HFF-Myc (cell line): ENCODE results near the gene PARD3B.

Experiments used
- DNase-seq: peaks from one replicate; pipeline ENCODE4 v3.0.0-alpha.2; 2011; ENCODE audit warnings: low read depth; ENCODE audit errors: extremely low read depth
- H3K4me3 ChIP-seq: replicated peaks from 2 replicates; pipeline ENCODE4 v1.5.1; 2011; ENCODE audit warnings: low read depth, mild to moderate bottlenecking, control low read depth, low read length
- TF ChIP-seq, protein P1 (sequence below): IDR thresholded peaks from 2 replicates; pipeline ENCODE4 v1.5.1; 2012; ENCODE audit warnings: mild to moderate bottlenecking, low read depth, low read length, control low read depth; ENCODE audit errors: missing control alignments

Gene PARD3B

DNA sequence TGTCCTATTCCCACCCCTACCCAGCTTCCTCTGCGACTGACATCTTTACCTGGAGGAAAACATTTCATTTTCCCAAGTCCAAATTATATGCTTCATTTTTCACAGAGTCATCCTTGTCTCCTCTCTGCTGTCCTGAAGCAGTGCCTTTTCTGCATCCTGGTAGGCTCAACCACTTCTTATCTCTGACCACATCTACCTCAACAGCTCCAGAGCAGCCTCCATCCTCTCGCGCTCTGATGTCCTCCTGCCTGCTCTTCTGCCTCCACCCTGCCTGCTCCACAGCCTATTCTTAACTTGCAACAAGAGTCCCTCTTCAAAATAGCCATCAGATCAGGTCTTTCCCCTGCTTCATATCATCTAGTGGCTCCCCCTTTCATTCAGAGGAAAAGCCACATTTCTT lies 457.1 kb downstream of the PARD3B start:
- no peak for DNase-seq
- H3K4me3 ChIP-seq, result no peak overlapping the region

GRCh38 chr2:205003288-205003687 lies 458.0 kb downstream of the PARD3B start:
- TF ChIP-seq, protein P1, sequence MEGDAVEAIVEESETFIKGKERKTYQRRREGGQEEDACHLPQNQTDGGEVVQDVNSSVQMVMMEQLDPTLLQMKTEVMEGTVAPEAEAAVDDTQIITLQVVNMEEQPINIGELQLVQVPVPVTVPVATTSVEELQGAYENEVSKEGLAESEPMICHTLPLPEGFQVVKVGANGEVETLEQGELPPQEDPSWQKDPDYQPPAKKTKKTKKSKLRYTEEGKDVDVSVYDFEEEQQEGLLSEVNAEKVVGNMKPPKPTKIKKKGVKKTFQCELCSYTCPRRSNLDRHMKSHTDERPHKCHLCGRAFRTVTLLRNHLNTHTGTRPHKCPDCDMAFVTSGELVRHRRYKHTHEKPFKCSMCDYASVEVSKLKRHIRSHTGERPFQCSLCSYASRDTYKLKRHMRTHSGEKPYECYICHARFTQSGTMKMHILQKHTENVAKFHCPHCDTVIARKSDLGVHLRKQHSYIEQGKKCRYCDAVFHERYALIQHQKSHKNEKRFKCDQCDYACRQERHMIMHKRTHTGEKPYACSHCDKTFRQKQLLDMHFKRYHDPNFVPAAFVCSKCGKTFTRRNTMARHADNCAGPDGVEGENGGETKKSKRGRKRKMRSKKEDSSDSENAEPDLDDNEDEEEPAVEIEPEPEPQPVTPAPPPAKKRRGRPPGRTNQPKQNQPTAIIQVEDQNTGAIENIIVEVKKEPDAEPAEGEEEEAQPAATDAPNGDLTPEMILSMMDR, result no peak
- DNase-seq, result no peak
- no peak overlapping the region for H3K4me3 ChIP-seq

More for the DNA sequence above, 457.1 kb downstream of the PARD3B start:
- TF ChIP-seq, protein P1, result no peak

- TF ChIP-seq, protein P1, result no peak
- no peak overlapping the region for H3K4me3 ChIP-seq
- DNase-seq, result no peak
Observed at GRCh38 chr2:205010196-205010595, 464.9 kb downstream of the PARD3B start.

- H3K4me3 ChIP-seq, result no peak overlapping the region
- no peak for DNase-seq
- TF ChIP-seq, protein P1, result no peak
Observed at GRCh38 chr2:205011031-205011430, 465.8 kb downstream of the PARD3B start.

DNA sequence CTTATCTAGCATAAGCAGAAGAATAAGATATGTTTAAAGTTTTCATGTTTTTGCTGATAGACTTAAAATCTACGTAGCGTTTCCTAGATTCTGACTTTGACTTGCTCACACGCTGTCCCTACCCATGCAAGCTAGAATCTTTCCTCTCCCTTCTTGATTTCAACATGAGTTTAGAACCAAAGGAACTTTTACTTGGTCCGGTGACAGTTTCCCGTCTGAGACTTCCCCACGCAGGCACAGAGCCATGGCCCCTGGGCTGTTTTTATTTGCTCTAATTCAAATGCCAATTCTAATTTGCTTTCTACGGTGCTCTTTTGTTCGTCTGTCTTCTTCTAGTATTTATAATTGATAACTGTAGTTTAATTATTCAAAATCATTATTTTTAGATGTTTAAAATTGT lies 467.7 kb downstream of the PARD3B start:
- no peak overlapping the region for H3K4me3 ChIP-seq
- TF ChIP-seq, protein P1, result no peak
- no peak for DNase-seq

DNA sequence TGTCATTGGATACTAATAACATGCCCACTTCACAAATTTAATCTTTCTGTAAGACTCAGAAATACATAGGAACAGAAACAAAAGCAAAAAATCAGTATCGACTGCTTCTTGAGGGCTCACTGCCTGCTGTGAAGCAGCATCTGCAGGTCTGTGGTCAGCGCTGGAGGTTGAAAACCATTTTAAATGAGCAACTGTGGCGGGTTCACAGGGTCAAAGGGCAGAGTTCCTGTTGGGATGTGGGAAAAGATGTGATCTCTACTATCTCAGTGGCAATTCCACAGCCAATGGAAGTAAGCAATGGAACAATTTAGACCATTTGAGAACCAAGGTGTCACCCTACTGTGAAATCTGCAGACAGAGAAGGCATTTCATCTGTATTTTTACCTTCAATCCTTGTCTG lies 468.3 kb downstream of the PARD3B start:
- TF ChIP-seq, protein P1, result no peak
- DNase-seq, result no peak
- no peak overlapping the region for H3K4me3 ChIP-seq

GRCh38 chr2:205014201-205014600 lies 468.9 kb downstream of the PARD3B start:
- TF ChIP-seq, protein P1, result no peak
- DNase-seq, result no peak

More at GRCh38 chr2:205014201-205014600, 468.9 kb downstream of the PARD3B start:
- no peak overlapping the region for H3K4me3 ChIP-seq
